ENCODE results near the gene FBXO33.
"Not testable (repeated sequence)": the region's sequence is repeated elsewhere in the genome, so short reads cannot be mapped to it uniquely, and the experiment has no call there.

- TF ChIP-seq ESRRA (IDR thresholded peaks at IDR 0.05; ENCODE audit: borderline replicate concordance, low read length); POLR2A (IDR thresholded peaks at IDR 0.05; ENCODE audit: low read length); REST (IDR thresholded peaks at IDR 0.05); MYC (IDR thresholded peaks at IDR 0.05; ENCODE audit: borderline replicate concordance, low read length); ELK1 (IDR thresholded peaks at IDR 0.05; ENCODE audit: low read depth, low read length); PHF8 (IDR thresholded peaks at IDR 0.05; ENCODE audit: borderline replicate concordance, low read depth); RAD21 (conservative IDR thresholded peaks at IDR 0.05 in 1 of 2, IDR thresholded peaks at IDR 0.05 in 1 of 2); POLR2AphosphoS2 (conservative IDR thresholded peaks at IDR 0.05; ENCODE audit: low read length); CTCF (IDR thresholded peaks at IDR 0.05); NFE2L2 (conservative IDR thresholded peaks at IDR 0.05; ENCODE audit: low read length); PBX3 (IDR thresholded peaks at IDR 0.05); ZNF302 (CRISPR knock-in tag; IDR thresholded peaks at IDR 0.05); FOXS1 (CRISPR knock-in tag; IDR thresholded peaks at IDR 0.05): not testable (repeated sequence)
Observed at GRCh38 chr14:39359069-39359468, 73.2 kb downstream of the FBXO33 start.

Data from A549 (cell line).